Measurements from ENCODE around the gene C16orf96.

Gene C16orf96

GRCh38 chr16:4604401-4604800 lies 48.3 kb downstream of the C16orf96 start:
- Histone ChIP-seq H3K4me3 (ENCODE audit: severe bottlenecking) (no peak overlapping the region), H3K36me3 (ENCODE audit: low read depth) (no peaks in the 10 kb centered on the region), H3K9me3 (ENCODE audit: severe bottlenecking) (no peaks in the 10 kb centered on the region), H3K27ac (ENCODE audit: poor library complexity, severe bottlenecking) (no peak overlapping the region), H3K4me1 (ENCODE audit: insufficient read depth, poor library complexity, severe bottlenecking) (no peaks in the 10 kb centered on the region), H3K27me3 (ENCODE audit: insufficient read depth, poor library complexity, severe bottlenecking) (no peaks in the 10 kb centered on the region)
- ATAC-seq (ENCODE audit: low read depth), result no peak
- TF ChIP-seq CTCF (IDR thresholded peaks at IDR 0.05; ENCODE audit: poor library complexity, severe bottlenecking), result no peak
- DNase-seq (ENCODE audit: low spot score), result no peak

- Histone ChIP-seq H3K27ac (ENCODE audit: poor library complexity, severe bottlenecking) (no peak overlapping the region), H3K9me3 (ENCODE audit: severe bottlenecking) (no peaks in the 10 kb centered on the region), H3K27me3 (ENCODE audit: insufficient read depth, poor library complexity, severe bottlenecking) (no peaks in the 10 kb centered on the region), H3K4me1 (ENCODE audit: insufficient read depth, poor library complexity, severe bottlenecking) (no peaks in the 10 kb centered on the region), H3K4me3 (ENCODE audit: severe bottlenecking) (no peak overlapping the region), H3K36me3 (ENCODE audit: low read depth) (no peaks in the 10 kb centered on the region)
- ATAC-seq (ENCODE audit: low read depth) (no peak), DNase-seq (ENCODE audit: low spot score) (no peak)
- no peak for TF ChIP-seq CTCF (IDR thresholded peaks at IDR 0.05; ENCODE audit: poor library complexity, severe bottlenecking)
Observed at GRCh38 chr16:4606354-4606753, 50.2 kb downstream of the C16orf96 start.

GRCh38 chr16:4607841-4608703 lies 51.9 kb downstream of the C16orf96 start:
- Histone ChIP-seq H3K27ac (ENCODE audit: poor library complexity, severe bottlenecking) (no peak overlapping the region), H3K36me3 (ENCODE audit: low read depth) (no peaks in the 10 kb centered on the region), H3K4me3 (ENCODE audit: severe bottlenecking) (no peak overlapping the region), H3K4me1 (ENCODE audit: insufficient read depth, poor library complexity, severe bottlenecking) (peaks cover 3% of the 10 kb centered on the region), H3K9me3 (ENCODE audit: severe bottlenecking) (no peaks in the 10 kb centered on the region), H3K27me3 (ENCODE audit: insufficient read depth, poor library complexity, severe bottlenecking) (no peaks in the 10 kb centered on the region)
- no peak for TF ChIP-seq CTCF (IDR thresholded peaks at IDR 0.05; ENCODE audit: poor library complexity, severe bottlenecking)
- no peak for DNase-seq (ENCODE audit: low spot score)
- ATAC-seq (ENCODE audit: low read depth), result no peak

GRCh38 chr16:4608704-4608980 lies 52.5 kb downstream of the C16orf96 start:
- DNase-seq (ENCODE audit: low spot score) (no peak), ATAC-seq (ENCODE audit: low read depth) (no peak)
- Histone ChIP-seq H3K36me3 (ENCODE audit: low read depth) (no peaks in the 10 kb centered on the region), H3K27me3 (ENCODE audit: insufficient read depth, poor library complexity, severe bottlenecking) (no peaks in the 10 kb centered on the region), H3K27ac (ENCODE audit: poor library complexity, severe bottlenecking) (no peak overlapping the region), H3K9me3 (ENCODE audit: severe bottlenecking) (no peaks in the 10 kb centered on the region), H3K4me3 (ENCODE audit: severe bottlenecking) (no peak overlapping the region), H3K4me1 (ENCODE audit: insufficient read depth, poor library complexity, severe bottlenecking) (peaks cover 3% of the 10 kb centered on the region)
- TF ChIP-seq CTCF (IDR thresholded peaks at IDR 0.05; ENCODE audit: poor library complexity, severe bottlenecking), result no peak
